Activated T-cell treated with anti-CD3 and anti-CD28 coated beads, Interleukin-2, amount 50 U/mL, for 24 hours (primary cell): Measurements from ENCODE around the gene PREP.

Experiments
- DNase-seq: peaks from one replicate; pipeline ENCODE4 v3.0.0-alpha.2; 2020
- H3K27ac Mint-ChIP-seq: 2 replicates; pipeline ENCODE4 v1.8.0; 2020; ENCODE audit warnings: mild to moderate bottlenecking, mixed read lengths
- H3K27me3 Mint-ChIP-seq: 2 replicates; pipeline ENCODE4 v1.8.0; 2020; ENCODE audit warnings: mixed read lengths
- H3K36me3 Mint-ChIP-seq: 2 replicates; pipeline ENCODE4 v1.8.0; 2020; ENCODE audit warnings: low read depth, mixed read lengths
- H3K4me1 Mint-ChIP-seq: 2 replicates; pipeline ENCODE4 v1.8.0; 2020; ENCODE audit warnings: low read depth, mixed read lengths
- H3K4me3 Mint-ChIP-seq: 2 replicates; pipeline ENCODE4 v1.8.0; 2020; ENCODE audit warnings: mild to moderate bottlenecking, moderate library complexity, mixed read lengths
- H3K9me3 Mint-ChIP-seq: 2 replicates; pipeline ENCODE4 v1.8.0; 2020; ENCODE audit warnings: mixed read lengths

The PREP gene

GRCh38 chr6:105320271-105320670 lies 82.6 kb downstream of the PREP start:
- H3K36me3 Mint-ChIP-seq, result peaks cover 93% of the 10 kb centered on the region

DNA sequence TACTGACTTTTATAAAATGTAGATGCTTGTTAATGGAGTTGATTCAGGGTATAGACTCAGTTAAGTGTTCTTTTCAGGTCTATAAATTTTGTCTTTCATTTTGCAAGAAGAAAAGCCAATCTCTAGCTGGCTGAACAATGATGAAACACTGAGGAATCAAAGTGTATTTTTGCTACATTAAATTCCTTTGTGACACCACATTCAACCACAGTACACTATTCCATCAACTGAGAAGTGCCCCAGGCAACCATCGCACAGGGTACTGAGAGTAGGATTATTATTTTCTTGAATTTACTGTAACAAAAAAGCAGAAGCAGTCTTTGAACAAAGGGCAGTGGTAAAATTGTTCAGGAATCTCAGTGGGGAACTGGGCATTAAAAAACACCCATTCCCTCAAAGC lies 83.6 kb downstream of the PREP start:
- Mint-ChIP-seq H3K27ac (no peak overlapping the region), H3K4me1 (peaks cover 1% of the 10 kb centered on the region), H3K36me3 (peaks cover 93% of the 10 kb centered on the region), H3K4me3 (no peak overlapping the region), H3K27me3 (no peaks in the 10 kb centered on the region), H3K9me3 (no peaks in the 10 kb centered on the region)
- no peak for DNase-seq

More at GRCh38 chr6:105320271-105320670, 82.6 kb downstream of the PREP start:
- no peak overlapping the region for H3K27ac Mint-ChIP-seq
- peaks cover 1% of the 10 kb centered on the region for H3K4me1 Mint-ChIP-seq
- H3K4me3 Mint-ChIP-seq, result no peak overlapping the region
- H3K9me3 Mint-ChIP-seq, result no peaks in the 10 kb centered on the region
- H3K27me3 Mint-ChIP-seq, result no peaks in the 10 kb centered on the region
- no peak for DNase-seq

DNA sequence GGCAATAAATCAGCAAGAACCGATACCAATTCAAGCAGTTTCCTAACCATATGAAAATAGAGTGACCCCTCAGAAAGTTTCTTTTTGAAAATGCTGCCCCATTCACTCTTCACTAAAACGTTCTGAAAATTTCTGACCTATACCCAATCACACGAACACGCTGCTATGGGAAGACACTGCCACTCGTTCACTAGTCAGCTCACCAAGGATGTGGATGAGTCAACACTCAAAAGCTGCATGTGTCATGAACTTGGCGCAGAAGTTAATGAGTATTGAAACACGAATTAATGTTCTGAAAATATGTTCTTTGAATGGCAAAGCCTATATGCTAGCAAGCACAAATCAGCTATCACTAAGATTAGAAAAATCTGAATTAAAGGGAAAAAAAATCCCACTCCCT lies 84.2 kb downstream of the PREP start:
- no peak overlapping the region for H3K27ac Mint-ChIP-seq
- no peak overlapping the region for H3K4me3 Mint-ChIP-seq
- peaks cover 1% of the 10 kb centered on the region for H3K4me1 Mint-ChIP-seq
- peaks cover 89% of the 10 kb centered on the region for H3K36me3 Mint-ChIP-seq
- H3K9me3 Mint-ChIP-seq, result no peaks in the 10 kb centered on the region
- H3K27me3 Mint-ChIP-seq, result no peaks in the 10 kb centered on the region
- DNase-seq, result no peak

- Mint-ChIP-seq H3K27ac (no peak overlapping the region), H3K36me3 (peaks cover 82% of the 10 kb centered on the region)
Observed at GRCh38 chr6:105317607-105318533, 85.0 kb downstream of the PREP start.

DNA sequence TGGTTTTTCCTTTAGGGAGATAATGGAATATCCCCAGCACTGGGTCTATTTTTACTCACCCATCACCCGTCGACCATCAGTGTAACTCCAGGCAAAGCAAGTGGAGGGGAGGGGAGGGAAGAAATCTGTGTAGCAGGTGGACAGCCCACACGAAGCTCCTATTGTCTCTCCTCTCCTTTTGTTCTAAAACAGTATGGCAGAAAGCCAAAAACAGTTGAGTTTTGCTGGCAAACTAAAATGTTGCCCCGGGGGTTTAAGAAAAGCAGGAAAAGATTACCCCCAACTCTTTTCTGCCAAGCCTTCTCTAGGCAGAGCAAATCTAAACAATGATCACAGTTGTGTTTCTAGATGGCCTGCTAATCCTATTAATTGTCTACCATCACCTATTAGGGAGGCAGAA lies 89.7 kb downstream of the PREP start:
- H3K4me1 Mint-ChIP-seq, result no peaks in the 10 kb centered on the region
- H3K4me3 Mint-ChIP-seq, result no peak overlapping the region
- no peak overlapping the region for H3K27ac Mint-ChIP-seq
- no peaks in the 10 kb centered on the region for H3K27me3 Mint-ChIP-seq
- no peaks in the 10 kb centered on the region for H3K9me3 Mint-ChIP-seq
- H3K36me3 Mint-ChIP-seq, result peaks cover 47% of the 10 kb centered on the region
- no peak for DNase-seq

More at GRCh38 chr6:105317607-105318533, 85.0 kb downstream of the PREP start:
- Mint-ChIP-seq H3K4me3 (no peak overlapping the region), H3K9me3 (no peaks in the 10 kb centered on the region), H3K27me3 (no peaks in the 10 kb centered on the region), H3K4me1 (peaks cover 1% of the 10 kb centered on the region)
- no peak for DNase-seq

- no peaks in the 10 kb centered on the region for H3K4me1 Mint-ChIP-seq
- H3K36me3 Mint-ChIP-seq, result peaks cover 48% of the 10 kb centered on the region
- DNase-seq, result no peak
- no peak overlapping the region for H3K4me3 Mint-ChIP-seq
- no peaks in the 10 kb centered on the region for H3K27me3 Mint-ChIP-seq
- H3K9me3 Mint-ChIP-seq, result no peaks in the 10 kb centered on the region
- no peak overlapping the region for H3K27ac Mint-ChIP-seq
Observed at GRCh38 chr6:105310947-105311346, 91.9 kb downstream of the PREP start.

- DNase-seq, result no peak
- Mint-ChIP-seq H3K4me1 (no peaks in the 10 kb centered on the region), H3K27ac (no peak overlapping the region), H3K27me3 (no peaks in the 10 kb centered on the region), H3K9me3 (no peaks in the 10 kb centered on the region), H3K4me3 (no peak overlapping the region), H3K36me3 (peaks cover 44% of the 10 kb centered on the region)
Observed at GRCh38 chr6:105310371-105310770, 92.5 kb downstream of the PREP start.

GRCh38 chr6:105308840-105309239 lies 94.0 kb downstream of the PREP start:
- Mint-ChIP-seq H3K4me1 (no peaks in the 10 kb centered on the region), H3K36me3 (peaks cover 41% of the 10 kb centered on the region), H3K27ac (no peak overlapping the region), H3K9me3 (no peaks in the 10 kb centered on the region), H3K4me3 (no peak overlapping the region), H3K27me3 (no peaks in the 10 kb centered on the region)
- no peak for DNase-seq

DNA sequence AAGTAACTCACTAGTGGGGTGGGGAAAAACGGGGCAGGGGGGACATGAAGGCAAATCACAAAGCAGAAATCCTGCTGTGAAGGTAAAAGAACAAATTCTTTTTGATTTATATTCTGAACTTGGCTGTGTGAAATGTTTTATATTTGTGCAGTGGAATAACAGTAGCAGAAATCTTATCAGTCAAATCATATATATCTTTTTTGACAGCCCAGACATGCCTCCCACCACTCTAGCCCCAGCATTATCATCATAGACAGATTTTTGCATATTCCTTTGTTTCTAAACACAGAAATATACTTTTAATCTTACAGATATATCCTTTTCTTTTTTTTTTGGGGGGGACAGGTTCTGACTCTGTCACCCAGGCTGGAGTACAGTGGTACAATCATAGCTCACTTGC lies 97.4 kb downstream of the PREP start:
- no peak for DNase-seq

GRCh38 chr6:105304825-105305224 lies 98.1 kb downstream of the PREP start:
- H3K4me3 Mint-ChIP-seq, result no peak overlapping the region
- DNase-seq, result no peak
- no peaks in the 10 kb centered on the region for H3K4me1 Mint-ChIP-seq
- H3K9me3 Mint-ChIP-seq, result no peaks in the 10 kb centered on the region
- H3K36me3 Mint-ChIP-seq, result peaks cover 82% of the 10 kb centered on the region
- H3K27ac Mint-ChIP-seq, result no peak overlapping the region
- no peaks in the 10 kb centered on the region for H3K27me3 Mint-ChIP-seq

More for the DNA sequence above, 97.4 kb downstream of the PREP start:
- peaks cover 75% of the 10 kb centered on the region for H3K36me3 Mint-ChIP-seq
- H3K27ac Mint-ChIP-seq, result no peak overlapping the region
- no peaks in the 10 kb centered on the region for H3K4me1 Mint-ChIP-seq
- no peak overlapping the region for H3K4me3 Mint-ChIP-seq
- no peaks in the 10 kb centered on the region for H3K9me3 Mint-ChIP-seq
- H3K27me3 Mint-ChIP-seq, result no peaks in the 10 kb centered on the region

DNA sequence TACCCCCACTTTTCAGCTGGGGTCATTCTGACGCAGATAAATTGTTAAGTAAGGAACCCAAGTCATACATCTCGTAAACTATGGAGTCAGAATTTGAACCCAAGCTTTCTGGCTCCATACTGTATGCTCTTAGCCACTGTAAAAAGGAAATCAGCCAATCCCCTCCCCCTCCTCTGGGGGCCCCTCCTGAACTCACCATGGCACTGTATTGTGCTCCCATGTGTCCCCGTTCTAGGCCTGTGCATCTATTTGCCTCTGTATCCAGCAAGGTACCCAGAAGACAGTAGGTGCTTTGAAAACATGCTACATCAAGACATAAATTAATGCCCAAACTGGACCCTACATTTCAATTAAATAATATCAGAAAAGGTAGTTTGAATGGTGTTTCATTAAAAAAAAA lies 98.5 kb downstream of the PREP start:
- Mint-ChIP-seq H3K9me3 (no peaks in the 10 kb centered on the region), H3K27me3 (no peaks in the 10 kb centered on the region), H3K36me3 (peaks cover 84% of the 10 kb centered on the region), H3K4me1 (no peaks in the 10 kb centered on the region), H3K4me3 (no peak overlapping the region), H3K27ac (no peak overlapping the region)
- DNase-seq, result no peak

DNA sequence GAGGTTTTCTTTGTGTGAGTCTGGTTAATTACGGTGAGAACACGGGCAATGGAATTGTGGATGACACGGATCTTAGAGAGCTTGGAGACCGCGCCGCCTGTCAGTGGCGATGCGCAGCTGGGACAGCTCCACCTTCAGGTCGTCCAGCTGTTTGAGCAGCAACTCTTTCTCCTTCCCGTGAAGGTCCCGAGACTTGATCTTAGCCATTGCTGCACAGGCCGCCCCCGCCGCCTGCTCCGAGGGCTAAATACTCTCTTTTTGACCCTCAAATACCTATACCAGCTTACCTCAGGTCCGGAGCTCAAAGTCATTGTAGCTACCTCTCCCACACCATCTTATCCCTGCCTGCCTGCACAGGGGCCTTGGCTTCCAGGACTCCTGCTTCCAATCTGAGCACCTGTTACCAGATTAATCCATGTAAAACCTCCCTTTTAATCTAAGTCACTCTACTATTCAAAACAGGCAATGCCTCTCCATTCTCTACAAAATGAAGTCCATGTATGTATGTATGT lies 100.2 kb downstream of the PREP start:
- Mint-ChIP-seq H3K9me3 (no peaks in the 10 kb centered on the region), H3K36me3 (peaks cover 84% of the 10 kb centered on the region), H3K27ac (no peak overlapping the region), H3K4me3 (no peak overlapping the region), H3K27me3 (no peaks in the 10 kb centered on the region), H3K4me1 (no peaks in the 10 kb centered on the region)
- DNase-seq, result no peak

GRCh38 chr6:105301756-105302616 lies 100.9 kb downstream of the PREP start:
- Mint-ChIP-seq H3K9me3 (no peaks in the 10 kb centered on the region), H3K36me3 (peaks cover 82% of the 10 kb centered on the region)

DNA sequence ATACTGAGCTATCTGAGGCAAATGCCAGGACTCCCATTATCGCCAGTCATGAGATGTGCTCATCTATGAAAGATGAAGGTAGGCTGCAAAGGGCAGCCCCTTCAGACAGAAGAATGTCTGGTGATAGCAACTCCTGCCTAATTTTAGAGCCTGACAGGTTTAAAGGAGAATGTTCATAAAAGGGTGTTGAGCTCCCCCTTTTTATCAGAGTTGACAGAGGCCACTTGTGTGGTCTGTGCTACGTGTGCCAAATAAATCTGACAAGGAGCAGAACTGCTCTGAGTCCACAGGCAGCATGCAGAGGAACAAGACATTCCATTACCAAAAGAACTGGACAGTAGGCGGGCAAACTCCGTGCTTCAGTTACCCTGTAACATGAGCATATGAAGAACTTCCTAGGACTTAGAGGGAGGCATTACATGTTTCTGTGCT lies 101.8 kb downstream of the PREP start:
- H3K27ac Mint-ChIP-seq, result no peak overlapping the region
- no peaks in the 10 kb centered on the region for H3K4me1 Mint-ChIP-seq
- no peaks in the 10 kb centered on the region for H3K27me3 Mint-ChIP-seq
- H3K4me3 Mint-ChIP-seq, result no peak overlapping the region
- H3K36me3 Mint-ChIP-seq, result peaks cover 80% of the 10 kb centered on the region
- no peaks in the 10 kb centered on the region for H3K9me3 Mint-ChIP-seq
- DNase-seq, result no peak

More at GRCh38 chr6:105301756-105302616, 100.9 kb downstream of the PREP start:
- Mint-ChIP-seq H3K4me1 (no peaks in the 10 kb centered on the region), H3K27me3 (no peaks in the 10 kb centered on the region), H3K4me3 (no peak overlapping the region), H3K27ac (no peak overlapping the region)
- DNase-seq, result no peak
